Breast epithelium (tissue), 3 donors: ENCODE data around the gene SLC6A8.
"Not testable (repeated sequence)": the region's sequence is repeated elsewhere in the genome, so short reads cannot be mapped to it uniquely, and the experiment has no call there.

ENCODE experiments used
- CTCF ChIP-seq, 3 donors: fragments of 450-650 bp; IDR thresholded peaks; one replicate each; pipeline ENCODE4 v1.5.1; 2016 to 2017; ENCODE audit warnings: antibody characterized with exemption in 3 of 3, mild to moderate bottlenecking in 3 of 3, moderate library complexity in 3 of 3
- POLR2A ChIP-seq: fragments of 450-650 bp; IDR thresholded peaks from one replicate; pipeline ENCODE4 v1.6.1; 2016; ENCODE audit warnings: antibody characterized with exemption, mild to moderate bottlenecking, moderate library complexity

- not testable (repeated sequence) for TF ChIP-seq POLR2A; CTCF (IDR thresholded peaks at IDR 0.05)
These were observed 17.1 kb downstream of the SLC6A8 start for GRCh38 chrX:153704631-153705402.
